ENCODE measurements around the gene FRYL.

GRCh38 chr4:48693856-48694574 is 86.1 kb downstream of the FRYL start:
- TF ChIP-seq CTCF (IDR thresholded peaks at IDR 0.05): no peak
- no peak for TF ChIP-seq POLR2AphosphoS5 (IDR thresholded peaks at IDR 0.05)
- TF ChIP-seq POLR2A (IDR thresholded peaks at IDR 0.05; ENCODE audit: low read depth): no peak
- no peak for TF ChIP-seq EP300 (IDR thresholded peaks at IDR 0.05)
